Duodenal mucosa (tissue), 2 donors: Measurements from ENCODE around the gene NPB.
A peak's percentile ranks its signal among the peaks of the same experiment; 100 is the strongest.

Experiments
- H3K27ac ChIP-seq: one replicate; pipeline ENCODE4 v1.7.0; 2013; ENCODE audit warnings: low read depth, low read length
- H3K27me3 ChIP-seq, 2 donors: one replicate each; pipeline ENCODE4 v1.7.0; 2013; ENCODE audit warnings: low read length in 2 of 2, control low read depth in 1 of 2; ENCODE audit not compliant: insufficient read depth in 2 of 2, control insufficient read depth in 1 of 2
- H3K36me3 ChIP-seq, 2 donors: one replicate each; pipeline ENCODE4 v1.7.0; 2013; ENCODE audit warnings: low read length in 2 of 2, control low read depth in 1 of 2; ENCODE audit not compliant: insufficient read depth in 2 of 2, control insufficient read depth in 1 of 2
- H3K4me1 ChIP-seq, 2 donors: one replicate each; pipeline ENCODE4 v1.7.0; 2013; ENCODE audit warnings: low read length in 2 of 2, control low read depth in 1 of 2; ENCODE audit not compliant: insufficient read depth in 2 of 2, control insufficient read depth in 1 of 2
- H3K4me3 ChIP-seq, 2 donors: one replicate each; pipeline ENCODE4 v1.7.0; 2013; ENCODE audit warnings: low read length in 2 of 2, low read depth in 1 of 2
- H3K9ac ChIP-seq, 2 donors: one replicate each; pipeline ENCODE4 v1.7.0; 2013; ENCODE audit warnings: low read length in 2 of 2, low read depth in 1 of 2
- H3K9me3 ChIP-seq, 2 donors: one replicate each; pipeline ENCODE4 v1.7.0; 2013; ENCODE audit warnings: low read length in 2 of 2, control low read depth in 1 of 2; ENCODE audit not compliant: control insufficient read depth in 1 of 2

NPB gene

GRCh38 chr17:81870131-81870980, 31.7 kb upstream of the NPB start:
- Histone ChIP-seq H3K36me3 (peaks cover 14 to 20% of the 10 kb centered on the region in 2 donors), H3K27me3 (no peaks in the 10 kb centered on the region), H3K4me3 (peak overlapping the region; percentile 81 to 89), H3K27ac (peak overlapping the region; percentile 93), H3K9me3 (no peaks in the 10 kb centered on the region), H3K9ac (peak overlapping the region; percentile 89 to 97), H3K4me1 (peaks cover 45 to 55% of the 10 kb centered on the region in 2 donors)

- H3K27me3 ChIP-seq = no peaks in the 10 kb centered on the region
- peak within 1 kb of the TSS; percentile 93 for H3K27ac ChIP-seq
- H3K36me3 ChIP-seq = peaks cover 14 to 20% of the 10 kb centered on the region in 2 donors
- no peaks in the 10 kb centered on the region for H3K9me3 ChIP-seq
- peak within 1 kb of the TSS; percentile 89 to 94 for H3K4me3 ChIP-seq
- H3K4me1 ChIP-seq = peaks cover 41 to 48% of the 10 kb centered on the region in 2 donors
- H3K9ac ChIP-seq = peak within 1 kb of the TSS; percentile 95 to 97
Observed at GRCh38 chr17:81870981-81871386, 31.1 kb upstream of the NPB start, which contains the start of gene ARHGDIA. TSS of gene ARHGDIA (minus strand) at chr17:81871337. CDS start at chr17:81869930, 1,407 bp downstream.

GRCh38 chr17:81871387-81872230, 30.4 kb upstream of the NPB start:
- no peaks in the 10 kb centered on the region for H3K9me3 ChIP-seq
- H3K27ac ChIP-seq = peak overlapping the region; percentile 93
- H3K27me3 ChIP-seq = no peaks in the 10 kb centered on the region
- peaks cover 35 to 42% of the 10 kb centered on the region in 2 donors for H3K4me1 ChIP-seq
- peaks cover 14 to 20% of the 10 kb centered on the region in 2 donors for H3K36me3 ChIP-seq
- H3K4me3 ChIP-seq = peak overlapping the region; percentile 87 to 94
- peak overlapping the region; percentile 82 to 95 for H3K9ac ChIP-seq

GRCh38 chr17:81877569-81877968, 24.5 kb upstream of the NPB start:
- Histone ChIP-seq H3K4me1 (no peaks in the 10 kb centered on the region), H3K36me3 (peaks cover 0 to 20% of the 10 kb centered on the region in 2 donors), H3K9me3 (no peaks in the 10 kb centered on the region), H3K27me3 (no peaks in the 10 kb centered on the region), H3K9ac (no peak overlapping the region), H3K4me3 (no peak overlapping the region), H3K27ac (no peak overlapping the region)

GRCh38 chr17:81878294-81878693, 23.7 kb upstream of the NPB start:
- peaks cover 0 to 20% of the 10 kb centered on the region in 2 donors for H3K36me3 ChIP-seq
- no peaks in the 10 kb centered on the region for H3K4me1 ChIP-seq
- H3K27ac ChIP-seq = no peak overlapping the region
- no peak overlapping the region for H3K9ac ChIP-seq
- H3K9me3 ChIP-seq = no peaks in the 10 kb centered on the region
- no peak overlapping the region for H3K4me3 ChIP-seq
- H3K27me3 ChIP-seq = no peaks in the 10 kb centered on the region

- H3K36me3 ChIP-seq = peaks cover 2 to 23% of the 10 kb centered on the region in 2 donors
- H3K27me3 ChIP-seq = no peaks in the 10 kb centered on the region
- no peak overlapping the region for H3K9ac ChIP-seq
- H3K27ac ChIP-seq = no peak overlapping the region
- H3K4me3 ChIP-seq = no peak overlapping the region
- H3K9me3 ChIP-seq = no peaks in the 10 kb centered on the region
- no peaks in the 10 kb centered on the region for H3K4me1 ChIP-seq
Observed at GRCh38 chr17:81879121-81879520, 22.9 kb upstream of the NPB start.

- no peaks in the 10 kb centered on the region for H3K9me3 ChIP-seq
- H3K27ac ChIP-seq = no peak overlapping the region
- H3K4me3 ChIP-seq = no peak overlapping the region
- H3K36me3 ChIP-seq = peaks cover 35 to 65% of the 10 kb centered on the region in 2 donors
- no peak overlapping the region for H3K9ac ChIP-seq
- no peaks in the 10 kb centered on the region for H3K27me3 ChIP-seq
- H3K4me1 ChIP-seq = peaks cover 0 to 3% of the 10 kb centered on the region in 2 donors
Observed at GRCh38 chr17:81884520-81884919, 17.5 kb upstream of the NPB start.

- Histone ChIP-seq H3K36me3 (peaks cover 39 to 64% of the 10 kb centered on the region in 2 donors), H3K4me3 (no peak overlapping the region), H3K27ac (no peak overlapping the region), H3K9ac (no peak overlapping the region), H3K4me1 (peaks cover 3 to 6% of the 10 kb centered on the region in 2 donors), H3K9me3 (no peaks in the 10 kb centered on the region), H3K27me3 (no peaks in the 10 kb centered on the region)
Observed at GRCh38 chr17:81884968-81885367, 17.1 kb upstream of the NPB start.

- Histone ChIP-seq H3K4me3 (no peak overlapping the region), H3K4me1 (peaks cover 7 to 11% of the 10 kb centered on the region in 2 donors), H3K27me3 (no peaks in the 10 kb centered on the region), H3K27ac (no peak overlapping the region), H3K9ac (no peak overlapping the region), H3K36me3 (peaks cover 39 to 63% of the 10 kb centered on the region in 2 donors), H3K9me3 (no peaks in the 10 kb centered on the region)
Observed at GRCh38 chr17:81885454-81885853, 16.6 kb upstream of the NPB start.
